Liver (tissue), 9 donors: ENCODE data around the gene PPM1D. TPM values are rescaled to one million over a fixed set of nuclear protein-coding genes. Genes with fewer than 3 reads are reported as not detected.

ENCODE experiments used
- DNase-seq: peaks from one replicate; pipeline ENCODE4 v3.0.0-alpha.2; 2017; ENCODE audit warnings: low spot score
- H3K27ac ChIP-seq, 2 donors: one replicate each; pipeline ENCODE4 v1.7.0; 2013; ENCODE audit warnings: inconsistent platforms in 2 of 2, low read length in 2 of 2, control low read depth in 1 of 2, low read depth in 1 of 2, mild to moderate bottlenecking in 1 of 2
- H3K27me3 ChIP-seq, 4 donors: one replicate each; pipeline versions ENCODE4 v1.6.1 to v1.7.0; 2013; ENCODE audit warnings: low read length in 3 of 4, inconsistent platforms in 1 of 4, mild to moderate bottlenecking in 1 of 4, moderate library complexity in 1 of 4; ENCODE audit not compliant: control insufficient read depth in 4 of 4, insufficient read depth in 4 of 4
- H3K36me3 ChIP-seq, 4 donors: one replicate each; pipeline versions ENCODE4 v1.6.1 to v1.7.0; 2013; ENCODE audit warnings: low read length in 3 of 4, mild to moderate bottlenecking in 3 of 4, low read depth in 1 of 4, moderate library complexity in 1 of 4; ENCODE audit not compliant: control insufficient read depth in 4 of 4, insufficient read depth in 3 of 4
- H3K4me1 ChIP-seq, 4 donors: one replicate each; pipeline versions ENCODE4 v1.6.1 to v1.7.0; 2013; ENCODE audit warnings: low read length in 3 of 4, mild to moderate bottlenecking in 3 of 4, moderate library complexity in 1 of 4; ENCODE audit not compliant: control insufficient read depth in 4 of 4, insufficient read depth in 4 of 4
- H3K4me3 ChIP-seq, 3 donors: one replicate each; pipeline versions ENCODE4 v1.6.1 to v1.7.0; 2013; ENCODE audit warnings: low read length in 3 of 3, control low read depth in 1 of 3, low read depth in 1 of 3, mild to moderate bottlenecking in 1 of 3
- H3K9ac ChIP-seq, 2 donors: one replicate each; pipeline ENCODE4 v1.7.0; 2013; ENCODE audit warnings: low read length in 2 of 2, mild to moderate bottlenecking in 2 of 2, moderate library complexity in 2 of 2, control low read depth in 1 of 2, low read depth in 1 of 2
- H3K9me3 ChIP-seq, 4 donors: one replicate each; pipeline versions ENCODE4 v1.6.1 to v1.7.0; 2013; ENCODE audit warnings: low read length in 3 of 4; ENCODE audit not compliant: control insufficient read depth in 4 of 4
- CTCF ChIP-seq: fragments of 150-350 bp; IDR thresholded peaks from 2 replicates; pipeline ENCODE4 v1.5.1; 2017; ENCODE audit warnings: improper control_type of control experiment, low read depth, low read length; ENCODE audit not compliant: missing input control
- EGR1 ChIP-seq, 2 donors: IDR thresholded peaks; 2 replicates each; pipeline ENCODE4 v1.6.1; 2016 to 2018; ENCODE audit warnings: antibody characterized with exemption in 2 of 2, low read depth in 2 of 2
- FOXA1 ChIP-seq: IDR thresholded peaks from 2 replicates; pipeline ENCODE4 v1.6.1; 2016; ENCODE audit warnings: antibody characterized with exemption
- FOXA2 ChIP-seq: IDR thresholded peaks from 2 replicates; pipeline ENCODE4 v1.6.1; 2016; ENCODE audit warnings: antibody characterized with exemption
- GABPA ChIP-seq, 2 donors: IDR thresholded peaks in 1 of 2; conservative IDR thresholded peaks in 1 of 2; 2 replicates each; pipeline ENCODE4 v1.6.1; 2016; ENCODE audit warnings: antibody characterized with exemption in 2 of 2, mild to moderate bottlenecking in 1 of 2, moderate library complexity in 1 of 2
- HNF4A ChIP-seq, 2 donors: conservative IDR thresholded peaks; 2 replicates each; pipeline ENCODE4 v1.6.1; 2016; ENCODE audit warnings: antibody characterized with exemption in 2 of 2, mild to moderate bottlenecking in 2 of 2
- JUND ChIP-seq, 2 donors: IDR thresholded peaks; 2 replicates each; pipeline ENCODE4 v1.6.1; 2016; ENCODE audit warnings: antibody characterized with exemption in 2 of 2
- RAD21 ChIP-seq, 2 donors: IDR thresholded peaks; 2 replicates each; pipeline ENCODE4 v1.6.1; 2016; ENCODE audit warnings: antibody characterized with exemption in 2 of 2, mild to moderate bottlenecking in 2 of 2
- REST ChIP-seq: IDR thresholded peaks from 2 replicates; pipeline ENCODE4 v1.6.1; 2016; ENCODE audit warnings: antibody characterized with exemption, mild to moderate bottlenecking
- WGBS: extraction: QIAGEN DNeasy Blood & Tissue Kit; methylation state at CpG from one replicate; pipeline ENCODE4 v1.1.7; 2013; 5-methylcytosine and 5-hydroxymethylcytosine counted together
- polyA plus RNA-seq, 2 donors: library from polyadenylated mRNA; stranded (reverse) in 1 of 2; unstranded in 1 of 2; fragments of 200-250 nt in 1 of 2; fragments of >200 nt in 1 of 2; fragmentation: Nextera tagmentation in 1 of 2; extraction: Ambion mirVana in 1 of 2; gene quantifications; one replicate each; pipeline versions ENCODE4 v1.2.1 to v1.2.3, GENCODE V29; 2013 to 2015
- total RNA-seq, 2 donors: library from RNA; depleted of rRNA; stranded (reverse); fragments of >200 nt; gene quantifications; one replicate each; pipeline ENCODE4 v1.2.3, GENCODE V29; 2014
- donor health status: healthy.
- donor health status: healthy.
- donor health status: healthy.
- donor health status: healthy.
- donor health status: healthy.

Gene PPM1D
- total and polyA plus RNA-seq, 4 donors, result 2.0 to 8.7 (median 5.0) TPM

- DNase-seq, result no peak
- no peaks in the 10 kb centered on the region for H3K27me3 ChIP-seq
- no peak overlapping the region for H3K27ac ChIP-seq
- WGBS, result 97% methylated on average over 2 of the region's 2 CpGs
- no peak for TF ChIP-seq RAD21 (IDR thresholded peaks at IDR 0.05)
- no peak overlapping the region for H3K4me3 ChIP-seq
- H3K4me1 ChIP-seq, result no peaks in the 10 kb centered on the region
- H3K9me3 ChIP-seq, result no peaks in the 10 kb centered on the region
- peaks cover 3 to 11% (median 10%) of the 10 kb centered on the region in 4 donors for H3K36me3 ChIP-seq
- H3K9ac ChIP-seq, result no peak overlapping the region
Observed at GRCh38 chr17:60637683-60638082, 37.7 kb downstream of the PPM1D start.

- 79% methylated on average over 4 of the region's 4 CpGs for WGBS
- DNase-seq, result no peak
- Histone ChIP-seq H3K4me1 (no peaks in the 10 kb centered on the region), H3K36me3 (peaks cover 3 to 13% (median 9%) of the 10 kb centered on the region in 4 donors), H3K9ac (no peak overlapping the region), H3K27me3 (no peaks in the 10 kb centered on the region), H3K4me3 (no peak overlapping the region), H3K9me3 (no peaks in the 10 kb centered on the region), H3K27ac (no peak overlapping the region)
- TF ChIP-seq FOXA2 (no peak), HNF4A (conservative IDR thresholded peaks at IDR 0.05) (no peak), GABPA (IDR thresholded peaks at IDR 0.05 in 1 of 2, conservative IDR thresholded peaks at IDR 0.05 in 1 of 2) (no peak), FOXA1 (no peak), REST (no peak), EGR1 (IDR thresholded peaks at IDR 0.05; ENCODE audit: low read depth in 2 of 2) (no peak)
Observed at GRCh38 chr17:60639019-60639330, 39.0 kb downstream of the PPM1D start.

GRCh38 chr17:60640503-60640902 is 40.5 kb downstream of the PPM1D start:
- H3K36me3 ChIP-seq, result peaks cover 2 to 7% (median 4%) of the 10 kb centered on the region in 4 donors
- H3K27me3 ChIP-seq, result no peaks in the 10 kb centered on the region
- 86% methylated on average over 2 of the region's 2 CpGs for WGBS
- no peak overlapping the region for H3K27ac ChIP-seq
- H3K9me3 ChIP-seq, result no peaks in the 10 kb centered on the region
- H3K4me3 ChIP-seq, result no peak overlapping the region
- H3K9ac ChIP-seq, result no peak overlapping the region
- DNase-seq, result no peak
- H3K4me1 ChIP-seq, result no peaks in the 10 kb centered on the region
- TF ChIP-seq CTCF, result peak; percentile 13
- no peak for TF ChIP-seq JUND (IDR thresholded peaks at IDR 0.05)
